ENCODE measurements around the gene SLIT3. TPM values are rescaled to one million over a fixed set of nuclear protein-coding genes. Genes with fewer than 3 reads are reported as not detected.

The SLIT3 gene
- total RNA-seq, 1 donor from 2014 or later = 56.6 TPM

DNA sequence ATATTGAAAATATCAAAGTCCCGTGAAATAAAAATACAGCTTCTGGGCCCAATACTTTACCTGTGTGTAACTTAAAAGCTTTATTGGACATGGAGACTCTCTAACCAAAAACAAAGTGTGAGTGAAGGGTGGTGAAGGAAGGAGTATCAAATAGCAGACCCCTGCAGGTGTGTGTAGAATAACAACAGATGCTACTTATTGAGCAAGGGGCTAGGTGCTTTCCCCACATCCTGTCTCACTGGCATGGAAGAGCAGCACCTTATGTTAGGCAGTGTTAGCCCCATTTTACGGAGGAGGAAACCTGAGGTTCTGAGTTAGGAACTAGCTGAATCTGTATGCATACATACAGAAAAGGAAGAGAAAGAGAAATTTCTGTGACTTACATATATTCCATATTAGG is 21.8 kb downstream of the SLIT3 start:
- H3K27ac Mint-ChIP-seq = no peak overlapping the region
- no peaks in the 10 kb centered on the region for H3K27me3 Mint-ChIP-seq
- no peaks in the 10 kb centered on the region for H3K9me3 Mint-ChIP-seq
- H3K36me3 Mint-ChIP-seq = peaks cover 19% of the 10 kb centered on the region
- TF ChIP-seq CTCF (conservative IDR thresholded peaks at IDR 0.05) = no peak
- H3K4me1 Mint-ChIP-seq (ENCODE audit: unreplicated experiment) = peaks cover 12% of the 10 kb centered on the region
- no peak overlapping the region for H3K4me3 Mint-ChIP-seq
- no peak for DNase-seq (ENCODE audit: extremely low spot score, unreplicated experiment)

GRCh38 chr5:169273881-169274280 is 27.1 kb downstream of the SLIT3 start:
- Mint-ChIP-seq H3K27me3 (no peaks in the 10 kb centered on the region), H3K36me3 (peaks cover 16% of the 10 kb centered on the region), H3K4me3 (no peak overlapping the region), H3K9me3 (no peaks in the 10 kb centered on the region), H3K27ac (no peak overlapping the region), H3K4me1 (ENCODE audit: unreplicated experiment) (peaks cover 14% of the 10 kb centered on the region)
- TF ChIP-seq CTCF (conservative IDR thresholded peaks at IDR 0.05) = no peak
- DNase-seq (ENCODE audit: extremely low spot score, unreplicated experiment) = no peak

DNA sequence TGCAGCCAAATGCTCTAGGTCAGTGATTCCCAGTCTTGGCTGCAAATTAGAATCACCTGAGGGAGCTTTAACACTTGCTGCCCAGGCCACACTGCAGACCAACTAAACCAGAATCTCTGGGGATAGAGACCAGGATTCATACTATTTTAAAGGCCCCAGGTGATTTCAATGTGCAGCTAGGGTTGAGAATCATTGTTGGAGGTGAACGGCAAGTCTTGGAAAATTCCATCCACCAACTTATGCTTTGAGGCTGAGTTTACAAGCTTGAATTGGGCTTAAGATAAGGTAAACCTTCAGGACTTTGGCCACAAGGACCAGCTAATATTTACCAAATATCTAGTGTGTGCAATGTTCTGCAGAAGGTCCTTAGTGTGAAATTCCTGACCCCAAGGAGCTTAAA is 27.5 kb downstream of the SLIT3 start:
- Mint-ChIP-seq H3K9me3 (no peaks in the 10 kb centered on the region), H3K27ac (no peak overlapping the region), H3K27me3 (no peaks in the 10 kb centered on the region), H3K4me3 (no peak overlapping the region), H3K4me1 (ENCODE audit: unreplicated experiment) (peaks cover 14% of the 10 kb centered on the region), H3K36me3 (peaks cover 18% of the 10 kb centered on the region)
- DNase-seq (ENCODE audit: extremely low spot score, unreplicated experiment) = no peak
- no peak for TF ChIP-seq CTCF (conservative IDR thresholded peaks at IDR 0.05)

GRCh38 chr5:169272731-169273427 is 28.1 kb downstream of the SLIT3 start:
- peaks cover 15% of the 10 kb centered on the region for H3K36me3 Mint-ChIP-seq
- H3K9me3 Mint-ChIP-seq = no peaks in the 10 kb centered on the region
- no peak for DNase-seq (ENCODE audit: extremely low spot score, unreplicated experiment)
- no peak for TF ChIP-seq CTCF (conservative IDR thresholded peaks at IDR 0.05)
- no peak overlapping the region for H3K27ac Mint-ChIP-seq
- peaks cover 18% of the 10 kb centered on the region for H3K4me1 Mint-ChIP-seq (ENCODE audit: unreplicated experiment)
- no peak overlapping the region for H3K4me3 Mint-ChIP-seq
- no peaks in the 10 kb centered on the region for H3K27me3 Mint-ChIP-seq

- Mint-ChIP-seq H3K27ac (no peak overlapping the region), H3K9me3 (no peaks in the 10 kb centered on the region), H3K4me3 (no peak overlapping the region), H3K4me1 (ENCODE audit: unreplicated experiment) (peaks cover 21% of the 10 kb centered on the region), H3K27me3 (no peaks in the 10 kb centered on the region), H3K36me3 (peaks cover 13% of the 10 kb centered on the region)
- no peak for TF ChIP-seq CTCF (conservative IDR thresholded peaks at IDR 0.05)
- DNase-seq (ENCODE audit: extremely low spot score, unreplicated experiment) = no peak
Observed at GRCh38 chr5:169272111-169272510, 28.8 kb downstream of the SLIT3 start.
